CD4-positive, alpha-beta T cell treated with Interleukin-4 for 4 hours (primary cell): ENCODE data around the gene EHF.

Source experiments
- DNase-seq: peaks from one replicate; pipeline ENCODE4 v3.0.0-alpha.2; 2020

The EHF gene

GRCh38 chr11:34627197-34627596, 6.3 kb downstream of the EHF start:
- DNase-seq = no peak

- no peak for DNase-seq
These were observed 8.8 kb downstream of the EHF start for GRCh38 chr11:34629711-34630110.

GRCh38 chr11:34630544-34630943, 9.7 kb downstream of the EHF start:
- no peak for DNase-seq

GRCh38 chr11:34631297-34631696, 10.4 kb downstream of the EHF start:
- no peak for DNase-seq

- no peak for DNase-seq
These were observed 10.8 kb downstream of the EHF start for GRCh38 chr11:34631737-34632104.

- no peak for DNase-seq
These were observed 11.4 kb downstream of the EHF start for GRCh38 chr11:34632105-34632791.

GRCh38 chr11:34633640-34633989, 12.7 kb downstream of the EHF start:
- no peak for DNase-seq

- peak; percentile 24 for DNase-seq
These were observed 13.2 kb downstream of the EHF start for GRCh38 chr11:34633990-34634693.

GRCh38 chr11:34634694-34635062, 13.8 kb downstream of the EHF start:
- DNase-seq = no peak

GRCh38 chr11:34636127-34636526, 15.2 kb downstream of the EHF start:
- no peak for DNase-seq

- no peak for DNase-seq
These were observed 16.4 kb downstream of the EHF start for GRCh38 chr11:34637303-34637702.

- DNase-seq = no peak
These were observed 18.0 kb downstream of the EHF start for GRCh38 chr11:34638897-34639296.

- DNase-seq = no peak
These were observed 18.7 kb downstream of the EHF start for GRCh38 chr11:34639545-34639944.

- no peak for DNase-seq
These were observed 19.4 kb downstream of the EHF start for GRCh38 chr11:34640050-34640923.

GRCh38 chr11:34640924-34641275, 20.0 kb downstream of the EHF start:
- DNase-seq = no peak

- no peak for DNase-seq
These were observed 20.6 kb downstream of the EHF start for GRCh38 chr11:34641456-34641855.

GRCh38 chr11:34642001-34642554, 21.2 kb downstream of the EHF start:
- no peak for DNase-seq

- no peak for DNase-seq
These were observed 22.0 kb downstream of the EHF start for GRCh38 chr11:34642873-34643272.

GRCh38 chr11:34643311-34643710, 22.4 kb downstream of the EHF start:
- DNase-seq = no peak

GRCh38 chr11:34643846-34644245, 23.0 kb downstream of the EHF start:
- DNase-seq = no peak

- DNase-seq = no peak
These were observed 23.9 kb downstream of the EHF start for GRCh38 chr11:34644669-34645406.

- DNase-seq = no peak
These were observed 25.5 kb downstream of the EHF start for GRCh38 chr11:34646431-34646830.

GRCh38 chr11:34647131-34647530, 26.2 kb downstream of the EHF start:
- DNase-seq = no peak
